MM.1S (cell line): ENCODE data around the gene SKAP2.

Source experiments
- DNase-seq: peaks from one replicate; pipeline ENCODE4 v3.0.0-alpha.2; 2015
- H2AFZ ChIP-seq: fragments of 300-600 bp; sonication (generic); 2 replicates; pipeline ENCODE4 v1.6.0; 2016; ENCODE audit warnings: antibody characterized with exemption, low read length
- H3F3A ChIP-seq: fragments of 300-600 bp; sonication (generic); 2 replicates; pipeline ENCODE4 v1.6.1; 2016; ENCODE audit warnings: mild to moderate bottlenecking, antibody characterized with exemption, low read length, moderate library complexity, mixed read lengths; ENCODE audit not compliant: insufficient read depth
- H3K27ac ChIP-seq: fragments of 300-600 bp; sonication (generic); 2 replicates; pipeline ENCODE4 v1.5.1; 2016; ENCODE audit warnings: mild to moderate bottlenecking, low read length
- H3K27me3 ChIP-seq: fragments of 300-600 bp; sonication (generic); replicated peaks from 2 replicates; pipeline ENCODE4 v1.6.0; 2016; ENCODE audit warnings: low read length; ENCODE audit not compliant: insufficient read depth
- H3K36me3 ChIP-seq: fragments of 300-600 bp; sonication (generic); replicated peaks from 2 replicates; pipeline ENCODE4 v1.6.1; 2016; ENCODE audit warnings: mild to moderate bottlenecking, low read length, mixed read lengths; ENCODE audit not compliant: insufficient read depth
- H3K4me1 ChIP-seq: fragments of 300-600 bp; sonication (generic); 2 replicates; pipeline ENCODE4 v1.6.1; 2016; ENCODE audit warnings: low read length, mixed read lengths
- H3K4me2 ChIP-seq: fragments of 300-600 bp; sonication (generic); 2 replicates; pipeline ENCODE4 v1.6.0; 2016; ENCODE audit warnings: low read depth, low read length
- H3K4me3 ChIP-seq: fragments of 300-600 bp; sonication (generic); 2 replicates; pipeline ENCODE4 v1.5.1; 2016; ENCODE audit warnings: low read length, mixed read lengths
- H3K79me2 ChIP-seq: fragments of 300-600 bp; sonication (generic); 2 replicates; pipeline ENCODE4 v1.6.1; 2016; ENCODE audit warnings: mixed run types, low read length, mixed read lengths
- H3K9ac ChIP-seq: fragments of 300-600 bp; sonication (generic); 2 replicates; pipeline ENCODE4 v1.6.1; 2016; ENCODE audit warnings: low read length, mixed read lengths
- H3K9me2 ChIP-seq: fragments of 300-600 bp; sonication (generic); replicated peaks from 2 replicates; pipeline ENCODE4 v1.6.1; 2016; ENCODE audit warnings: mild to moderate bottlenecking, low read length, mixed read lengths; ENCODE audit not compliant: insufficient read depth
- H3K9me3 ChIP-seq: fragments of 300-600 bp; sonication (generic); replicated peaks from 2 replicates; pipeline ENCODE4 v1.6.1; 2016; ENCODE audit warnings: mild to moderate bottlenecking, low read length, mixed read lengths; ENCODE audit not compliant: insufficient read depth
- H4K20me1 ChIP-seq: fragments of 300-600 bp; sonication (generic); 2 replicates; pipeline ENCODE4 v1.6.1; 2016; ENCODE audit warnings: mild to moderate bottlenecking, low read length, moderate library complexity, mixed read lengths; ENCODE audit not compliant: insufficient read depth
- CTCF ChIP-seq: fragments of 300-600 bp; sonication (generic); IDR thresholded peaks from 2 replicates; pipeline ENCODE4 v1.5.1; 2016; ENCODE audit warnings: antibody characterized with exemption, low read length, mixed read lengths
- EZH2 ChIP-seq: fragments of 300-600 bp; sonication (generic); optimal IDR thresholded peaks from 2 replicates; pipeline ENCODE3; 2017; ENCODE audit warnings: low read depth, mild to moderate bottlenecking, antibody characterized with exemption, low read length, mixed read lengths
- EZH2phosphoT487 ChIP-seq: fragments of 300-600 bp; sonication (generic); IDR thresholded peaks from 2 replicates; pipeline ENCODE4 v1.6.1; 2018; ENCODE audit warnings: antibody characterized with exemption, low read length

Gene SKAP2

GRCh38 chr7:26700893-26701292 lies 163.5 kb downstream of the SKAP2 start:
- no peak for DNase-seq
- Histone ChIP-seq H3F3A (no peaks in the 10 kb centered on the region), H3K36me3 (no peaks in the 10 kb centered on the region), H3K79me2 (no peaks in the 10 kb centered on the region), H3K27me3 (no peaks in the 10 kb centered on the region), H3K9me3 (no peaks in the 10 kb centered on the region), H3K4me1 (no peaks in the 10 kb centered on the region), H3K4me3 (no peak overlapping the region), H3K27ac (no peak overlapping the region), H4K20me1 (no peaks in the 10 kb centered on the region), H3K4me2 (no peak overlapping the region), H2AFZ (no peak overlapping the region), H3K9me2 (no peaks in the 10 kb centered on the region), H3K9ac (no peak overlapping the region)
- TF ChIP-seq EZH2phosphoT487 (no peak), CTCF (no peak), EZH2 (no peak)

DNA sequence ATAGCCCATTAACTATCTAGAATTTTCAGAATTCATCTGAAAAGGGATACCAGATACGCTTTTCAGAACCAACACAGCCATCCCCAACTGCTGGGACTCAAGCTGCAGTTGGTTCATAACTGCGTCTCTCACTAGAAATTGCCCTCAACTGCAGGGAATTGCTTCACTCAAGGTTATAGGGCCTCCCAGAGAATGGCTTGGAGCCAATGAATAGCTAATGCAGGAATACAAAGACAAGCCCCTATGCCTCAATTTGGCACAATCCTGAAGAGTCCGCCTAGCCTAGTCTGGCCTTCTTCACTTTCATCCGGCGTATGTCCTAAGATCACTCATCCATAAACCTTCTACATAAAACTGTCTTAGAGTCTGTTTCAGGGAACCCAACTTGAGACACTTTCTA lies 164.0 kb downstream of the SKAP2 start:
- no peak overlapping the region for H2AFZ ChIP-seq
- no peak overlapping the region for H3K4me2 ChIP-seq
- H4K20me1 ChIP-seq: no peaks in the 10 kb centered on the region
- H3K9ac ChIP-seq: no peak overlapping the region
- H3K27me3 ChIP-seq: no peaks in the 10 kb centered on the region
- H3K4me3 ChIP-seq: no peak overlapping the region
- no peaks in the 10 kb centered on the region for H3K4me1 ChIP-seq
- TF ChIP-seq EZH2phosphoT487 (no peak), EZH2 (no peak), CTCF (no peak)
- H3K27ac ChIP-seq: no peak overlapping the region
- DNase-seq: no peak
- H3K9me3 ChIP-seq: no peaks in the 10 kb centered on the region
- H3K36me3 ChIP-seq: no peaks in the 10 kb centered on the region
- H3K79me2 ChIP-seq: no peaks in the 10 kb centered on the region
- no peaks in the 10 kb centered on the region for H3F3A ChIP-seq
- no peaks in the 10 kb centered on the region for H3K9me2 ChIP-seq

DNA sequence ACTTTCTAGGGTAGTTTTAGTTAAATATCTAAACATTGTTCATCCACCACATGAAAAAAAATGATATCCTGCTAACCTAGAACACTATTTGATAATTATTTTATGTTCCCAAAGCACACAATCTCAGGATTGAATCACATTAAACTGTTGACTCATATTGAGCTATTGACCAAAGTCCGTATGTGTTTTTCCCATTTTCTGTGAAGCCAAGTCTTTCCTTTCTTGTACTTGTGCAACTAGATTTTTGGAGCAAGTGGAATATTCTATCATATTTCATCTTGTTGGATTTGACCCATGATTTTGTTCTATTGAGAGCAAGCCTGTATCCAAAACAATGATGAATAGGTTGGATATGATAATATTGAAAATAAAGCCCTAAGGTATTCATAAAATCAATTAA lies 164.6 kb downstream of the SKAP2 start:
- Histone ChIP-seq H3K36me3 (no peaks in the 10 kb centered on the region), H3K9ac (no peak overlapping the region), H3K79me2 (no peaks in the 10 kb centered on the region), H3F3A (no peaks in the 10 kb centered on the region), H3K9me3 (no peaks in the 10 kb centered on the region), H3K27ac (no peak overlapping the region), H3K9me2 (no peaks in the 10 kb centered on the region), H2AFZ (no peak overlapping the region), H3K27me3 (no peaks in the 10 kb centered on the region), H3K4me3 (no peak overlapping the region), H3K4me1 (no peaks in the 10 kb centered on the region), H3K4me2 (no peak overlapping the region), H4K20me1 (no peaks in the 10 kb centered on the region)
- DNase-seq: no peak
- TF ChIP-seq CTCF (no peak), EZH2phosphoT487 (no peak), EZH2 (no peak)
